Measurements from ENCODE around the gene IREB2.
"Not testable (repeated sequence)": the region's sequence is repeated elsewhere in the genome, so short reads cannot be mapped to it uniquely, and the experiment has no call there.

Gene IREB2, protein sequence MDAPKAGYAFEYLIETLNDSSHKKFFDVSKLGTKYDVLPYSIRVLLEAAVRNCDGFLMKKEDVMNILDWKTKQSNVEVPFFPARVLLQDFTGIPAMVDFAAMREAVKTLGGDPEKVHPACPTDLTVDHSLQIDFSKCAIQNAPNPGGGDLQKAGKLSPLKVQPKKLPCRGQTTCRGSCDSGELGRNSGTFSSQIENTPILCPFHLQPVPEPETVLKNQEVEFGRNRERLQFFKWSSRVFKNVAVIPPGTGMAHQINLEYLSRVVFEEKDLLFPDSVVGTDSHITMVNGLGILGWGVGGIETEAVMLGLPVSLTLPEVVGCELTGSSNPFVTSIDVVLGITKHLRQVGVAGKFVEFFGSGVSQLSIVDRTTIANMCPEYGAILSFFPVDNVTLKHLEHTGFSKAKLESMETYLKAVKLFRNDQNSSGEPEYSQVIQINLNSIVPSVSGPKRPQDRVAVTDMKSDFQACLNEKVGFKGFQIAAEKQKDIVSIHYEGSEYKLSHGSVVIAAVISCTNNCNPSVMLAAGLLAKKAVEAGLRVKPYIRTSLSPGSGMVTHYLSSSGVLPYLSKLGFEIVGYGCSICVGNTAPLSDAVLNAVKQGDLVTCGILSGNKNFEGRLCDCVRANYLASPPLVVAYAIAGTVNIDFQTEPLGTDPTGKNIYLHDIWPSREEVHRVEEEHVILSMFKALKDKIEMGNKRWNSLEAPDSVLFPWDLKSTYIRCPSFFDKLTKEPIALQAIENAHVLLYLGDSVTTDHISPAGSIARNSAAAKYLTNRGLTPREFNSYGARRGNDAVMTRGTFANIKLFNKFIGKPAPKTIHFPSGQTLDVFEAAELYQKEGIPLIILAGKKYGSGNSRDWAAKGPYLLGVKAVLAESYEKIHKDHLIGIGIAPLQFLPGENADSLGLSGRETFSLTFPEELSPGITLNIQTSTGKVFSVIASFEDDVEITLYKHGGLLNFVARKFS

DNA sequence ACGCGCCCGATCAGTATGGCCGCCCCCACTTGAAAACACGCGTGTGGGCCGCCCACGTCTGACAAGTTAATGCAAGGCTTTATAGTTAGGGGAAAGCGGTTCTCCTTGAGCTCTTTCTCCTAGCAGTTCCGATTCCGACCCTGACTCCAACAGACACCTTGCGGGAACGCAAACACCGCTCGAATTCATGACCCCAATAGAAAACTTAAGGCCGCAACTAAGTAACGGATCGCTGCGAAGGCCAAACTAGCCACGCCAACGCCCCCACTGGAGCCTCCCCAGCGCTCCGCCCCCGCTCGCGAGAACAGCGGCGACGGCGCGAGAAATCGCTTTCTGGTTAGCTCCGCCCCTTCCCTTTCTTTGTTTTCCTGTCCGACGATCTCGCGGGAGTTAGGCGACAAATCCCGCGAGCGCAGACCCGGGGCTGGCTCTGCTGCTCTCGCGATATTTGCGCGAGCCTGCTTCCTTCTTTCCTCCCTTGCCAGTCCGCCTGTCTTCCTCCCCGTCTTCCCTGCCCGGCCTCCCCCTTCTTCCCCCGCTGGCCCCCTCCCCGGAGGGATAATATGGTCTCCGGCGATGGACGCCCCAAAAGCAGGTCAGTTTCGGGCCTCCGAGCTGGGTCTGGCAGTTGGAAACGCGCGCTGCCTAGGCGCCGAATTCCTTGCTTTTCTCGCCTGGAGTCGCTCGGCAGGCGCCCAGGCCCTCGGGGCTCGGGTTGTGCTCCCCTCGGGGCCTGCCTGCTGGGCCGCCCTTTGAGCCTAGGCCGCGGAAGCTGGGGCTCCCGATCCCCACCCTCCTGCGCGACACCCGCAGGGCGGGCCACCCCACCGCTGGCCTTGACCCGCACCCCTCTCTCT is at the start of gene IREB2:
Gene IREB2 (plus strand): TSS at position 455 of the 857 bp plus-strand sequence. CDS start 122 bp downstream, at position 577.
- DNase-seq = peak; percentile 95

DNA sequence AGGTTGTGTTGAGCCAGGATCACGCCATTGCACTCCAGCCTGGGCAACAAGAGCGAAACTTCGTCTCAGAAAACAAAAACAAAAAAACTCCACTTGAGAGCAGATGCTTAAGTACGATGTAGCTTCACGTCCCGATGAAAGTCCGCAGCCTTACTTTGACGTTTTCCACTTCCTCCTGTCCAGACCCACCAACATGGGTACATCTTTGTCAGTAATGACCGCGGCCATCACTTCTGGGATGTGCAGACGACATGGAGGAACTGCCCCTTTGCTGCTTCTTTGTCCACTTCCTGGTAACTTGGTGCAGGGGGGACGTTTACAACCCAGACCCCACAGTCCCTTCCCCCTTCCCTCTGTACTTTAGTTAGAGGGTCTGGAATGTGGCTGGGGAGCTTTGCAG is 49.2 kb upstream of the IREB2 start:
- no peak for DNase-seq

- DNase-seq = no peak
Measured at GRCh38 chr15:78389322-78389721, 48.7 kb upstream of the IREB2 start.

DNA sequence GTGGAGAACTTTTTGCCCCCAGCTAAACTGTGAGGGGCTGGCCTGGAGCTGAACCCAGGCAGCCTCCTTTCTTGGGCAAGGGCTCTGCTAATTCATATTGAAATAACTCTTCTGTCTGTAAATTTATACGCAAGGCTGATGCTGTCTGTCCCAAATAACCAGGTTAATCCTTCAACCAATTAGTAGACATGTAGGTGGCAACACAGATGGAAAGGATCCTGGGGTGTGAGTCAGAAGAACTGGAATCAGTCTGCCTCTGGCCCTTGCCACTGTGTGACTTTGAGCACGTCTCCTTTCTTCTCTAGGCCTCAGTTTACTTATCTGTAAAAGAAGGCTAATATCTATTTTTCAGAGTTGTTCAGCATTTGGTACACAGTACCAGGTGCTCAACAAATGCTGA is 48.3 kb upstream of the IREB2 start:
- no peak for DNase-seq

DNA sequence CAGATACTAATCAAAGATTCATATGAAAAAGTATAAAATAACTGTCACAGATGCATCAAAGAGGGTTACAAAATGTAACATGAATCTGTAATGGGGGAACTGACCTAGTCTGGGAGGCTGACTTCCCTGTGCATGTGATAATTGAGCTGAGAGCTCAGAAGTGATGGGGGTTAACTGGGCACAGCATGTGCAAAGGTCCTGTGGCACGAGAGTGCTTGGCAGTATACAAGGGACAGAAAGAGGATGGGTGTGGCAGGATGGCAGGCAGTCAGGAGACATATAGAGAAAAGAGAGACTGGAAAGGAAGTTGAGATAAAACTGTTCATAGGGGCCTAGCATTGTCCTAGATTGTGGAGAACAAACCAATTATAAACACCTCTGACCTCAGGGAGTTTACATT is 47.8 kb upstream of the IREB2 start:
- no peak for DNase-seq

GRCh38 chr15:78390826-78391225 is 47.2 kb upstream of the IREB2 start:
- no peak for DNase-seq

- no peak for DNase-seq
Measured at GRCh38 chr15:78391781-78392180, 46.2 kb upstream of the IREB2 start.

- DNase-seq = no peak
Measured at GRCh38 chr15:78392430-78392829, 45.6 kb upstream of the IREB2 start.

GRCh38 chr15:78393137-78393536 is 44.9 kb upstream of the IREB2 start:
- no peak for DNase-seq

- DNase-seq = no peak
Measured at GRCh38 chr15:78394026-78394425, 44.0 kb upstream of the IREB2 start.

GRCh38 chr15:78394981-78395616 is 42.9 kb upstream of the IREB2 start:
- no peak for DNase-seq

DNA sequence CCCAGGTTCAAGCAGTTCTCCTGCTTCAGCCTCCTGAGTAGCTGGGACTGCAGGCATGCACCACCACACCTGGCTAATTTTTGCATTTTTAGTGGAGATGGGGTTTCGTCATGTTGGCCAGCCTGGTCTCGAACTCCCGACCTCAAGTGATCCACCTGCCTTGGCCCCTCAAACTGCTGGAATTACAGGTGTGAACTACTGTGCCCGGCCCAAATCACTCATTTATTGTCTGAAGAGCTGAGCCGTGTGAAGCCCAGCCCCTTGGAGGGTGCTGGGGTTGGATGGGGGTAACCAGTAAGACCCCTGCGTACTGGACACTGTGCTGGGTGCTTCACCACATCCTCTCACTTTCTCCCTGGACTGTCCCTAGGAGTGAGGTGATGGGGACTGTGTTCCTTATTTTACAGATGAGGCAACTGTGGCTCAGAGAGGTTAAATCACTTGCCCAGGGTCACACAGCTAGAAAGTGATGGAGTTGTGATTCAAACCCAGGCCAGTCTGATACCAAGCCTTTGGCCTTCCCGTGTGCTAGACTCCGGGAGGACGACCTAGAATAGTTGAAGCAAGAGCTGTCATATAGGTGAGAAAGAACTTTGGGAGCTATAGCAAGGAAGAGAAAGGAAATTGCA is 41.7 kb upstream of the IREB2 start:
- no peak for DNase-seq

GRCh38 chr15:78396976-78397375 is 41.0 kb upstream of the IREB2 start:
- no peak for DNase-seq

- DNase-seq = no peak
Measured at GRCh38 chr15:78397382-78397781, 40.6 kb upstream of the IREB2 start.

DNA sequence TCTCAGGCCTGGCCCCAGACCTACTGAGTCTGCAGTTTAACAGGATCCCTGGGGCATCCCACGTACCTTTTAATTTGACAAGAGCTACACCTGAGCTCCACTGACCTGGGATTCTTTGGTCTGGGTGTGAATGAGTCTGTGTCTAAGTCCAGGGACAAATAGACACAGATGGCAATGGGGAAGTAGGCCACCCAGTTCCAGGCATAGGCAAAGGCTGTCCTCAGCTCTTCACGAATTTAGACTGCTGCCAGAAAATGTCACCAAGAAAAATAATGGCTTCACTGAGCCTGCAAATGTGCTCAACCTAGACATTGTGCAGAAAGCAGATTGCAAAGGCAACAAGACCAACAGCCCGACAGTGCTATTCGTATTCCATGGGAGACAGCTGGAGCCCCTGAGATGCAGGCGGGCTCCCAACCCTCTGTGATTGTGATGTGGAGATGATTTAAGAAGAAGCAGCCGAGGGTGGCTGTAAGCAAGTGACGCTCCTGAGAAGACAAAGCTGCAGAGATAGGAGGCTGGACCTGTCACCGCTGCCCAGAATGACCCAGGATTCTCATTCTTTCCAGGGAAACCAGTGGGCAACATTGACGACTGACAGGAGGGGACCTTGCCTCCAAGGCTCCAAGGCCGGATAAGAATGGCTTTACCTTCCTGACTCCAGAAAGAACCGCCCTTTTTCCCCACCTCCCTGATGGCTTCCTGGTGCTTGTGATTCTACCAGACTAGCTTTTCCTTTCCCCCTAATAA is 39.8 kb upstream of the IREB2 start:
- DNase-seq = no peak

DNA sequence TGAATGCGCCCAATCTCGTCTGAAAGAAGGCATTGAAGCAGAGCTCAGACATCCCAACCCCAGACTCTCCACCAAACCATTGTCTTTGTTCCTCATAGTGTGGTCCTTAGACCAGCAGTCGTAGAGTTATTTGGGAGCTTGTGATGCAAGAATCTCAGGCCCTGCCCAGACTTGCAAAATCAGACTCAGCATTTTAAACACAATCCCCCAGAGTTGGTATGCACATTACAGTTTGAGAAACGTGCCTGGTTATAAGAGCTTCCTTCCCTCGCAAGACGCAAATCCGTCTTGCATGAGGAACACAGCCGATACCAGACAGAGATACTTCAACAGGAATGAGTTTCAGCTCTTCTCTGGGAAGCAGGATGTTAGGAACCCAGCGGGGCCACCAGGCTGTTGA is 38.9 kb upstream of the IREB2 start:
- DNase-seq = no peak

- no peak for DNase-seq
Measured at GRCh38 chr15:78402061-78402610, 35.9 kb upstream of the IREB2 start.

DNA sequence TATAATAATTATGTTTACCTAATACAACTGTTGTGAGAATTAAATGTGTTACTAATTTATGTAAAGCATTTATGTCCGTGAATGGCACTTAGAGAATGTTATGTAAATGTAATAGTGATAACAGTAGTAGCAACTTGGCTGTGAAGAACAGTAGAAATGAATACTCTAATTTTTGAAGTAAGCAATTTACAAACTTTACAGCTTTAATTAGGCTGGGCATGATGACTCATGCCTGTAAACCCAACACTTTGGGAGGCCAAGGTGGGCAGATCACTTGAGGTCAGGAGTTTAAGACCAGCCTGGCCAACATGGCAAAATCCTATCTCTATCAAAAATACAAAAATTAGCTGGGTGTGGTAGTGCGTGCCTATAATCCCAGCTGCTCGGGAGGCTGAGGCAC is 33.9 kb upstream of the IREB2 start:
- DNase-seq = no peak

GRCh38 chr15:78404796-78405195 is 33.2 kb upstream of the IREB2 start:
- not testable (repeated sequence) for DNase-seq

DNA sequence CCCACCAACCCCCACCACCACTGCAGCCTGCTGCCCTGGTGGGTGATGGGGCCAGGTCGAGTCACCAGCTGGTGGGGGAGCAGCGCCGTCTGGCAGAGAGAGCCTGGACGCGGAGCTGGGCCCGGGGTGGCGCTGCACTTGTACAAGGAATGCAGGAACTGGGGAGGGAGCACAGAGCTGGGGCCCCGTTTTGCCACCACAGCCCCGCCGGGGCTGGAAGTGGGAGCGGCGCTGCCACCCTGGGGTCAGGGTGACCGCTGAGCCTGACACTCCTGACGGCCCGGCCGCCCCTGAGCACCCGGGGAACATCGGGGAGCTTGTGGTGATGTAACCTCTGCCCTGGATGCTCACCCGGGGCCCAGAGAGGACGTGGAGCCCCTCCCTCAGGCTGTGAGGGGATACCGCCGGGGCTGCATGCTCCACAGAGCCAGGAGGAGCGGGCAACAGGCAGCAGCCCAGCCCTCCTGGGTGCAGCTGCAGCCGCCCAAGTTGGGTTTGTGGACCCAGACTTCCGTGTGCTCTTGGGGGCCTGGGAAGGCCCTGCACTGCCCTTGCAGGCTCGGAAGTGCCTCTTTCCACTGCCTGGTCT is 32.6 kb upstream of the IREB2 start:
- DNase-seq = no peak
